Stimulated activated CD8-positive, alpha-beta memory T cell treated with anti-CD3 and anti-CD28 coated beads, Interleukin-4, amount 100 ng/mL, for 1 hour (primary cell): Measurements from ENCODE around the gene CNOT6L.
"Not testable (repeated sequence)": the region's sequence is repeated elsewhere in the genome, so short reads cannot be mapped to it uniquely, and the experiment has no call there.

ENCODE experiments used
- DNase-seq, 2 donors: peaks; one replicate each; pipeline ENCODE4 v3.0.0-alpha.2; 2020; ENCODE audit warnings: low read depth in 2 of 2, low spot score in 1 of 2

Gene CNOT6L

DNA sequence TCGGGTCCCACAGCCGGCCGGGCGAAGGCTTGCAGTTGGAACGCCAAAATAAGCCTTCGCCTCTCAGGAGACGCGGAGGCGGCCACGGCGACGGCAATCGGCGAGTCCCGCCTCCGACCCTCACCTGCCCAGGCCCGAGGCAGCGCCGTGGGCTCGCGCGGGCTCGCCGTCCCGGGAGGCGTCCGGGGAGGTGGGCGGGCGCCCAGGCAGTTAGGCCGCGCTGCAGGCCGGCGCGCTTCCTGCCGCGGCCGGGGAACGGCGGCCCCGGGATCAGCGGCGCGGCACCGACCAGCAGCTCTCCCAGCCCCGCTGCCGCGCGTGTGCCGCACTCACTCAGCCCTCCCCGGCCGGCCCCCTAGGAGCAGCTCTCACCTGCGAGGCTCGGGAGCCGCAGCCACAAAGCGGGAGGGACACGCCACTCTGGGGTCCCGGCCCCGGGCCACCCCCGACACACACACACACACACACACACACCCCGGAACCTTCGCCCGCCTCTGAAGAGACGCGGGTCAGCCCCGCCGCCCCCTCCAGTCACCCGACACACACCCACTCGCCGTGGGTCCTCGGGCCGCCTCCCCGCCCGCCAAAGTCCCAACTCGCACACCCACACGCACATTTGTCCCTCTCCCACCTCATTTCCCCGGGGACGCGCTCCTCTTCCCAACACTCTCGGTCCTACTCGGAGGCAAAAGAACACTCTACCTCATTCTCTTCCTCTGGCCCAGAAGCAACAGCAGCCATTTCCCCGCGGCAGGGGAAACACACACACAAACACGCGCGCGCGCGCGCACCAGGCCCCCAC is at the start of gene CNOT6L:
Gene CNOT6L, minus strand, starts transcription at position 767 of the 802 bp plus-strand sequence. Its CDS starts 60 bp downstream, at position 707.
- DNase-seq: peak; percentile 56 to 76

GRCh38 chr4:77865259-77865658 is 46.1 kb upstream of the CNOT6L start:
- no peak for DNase-seq

DNA sequence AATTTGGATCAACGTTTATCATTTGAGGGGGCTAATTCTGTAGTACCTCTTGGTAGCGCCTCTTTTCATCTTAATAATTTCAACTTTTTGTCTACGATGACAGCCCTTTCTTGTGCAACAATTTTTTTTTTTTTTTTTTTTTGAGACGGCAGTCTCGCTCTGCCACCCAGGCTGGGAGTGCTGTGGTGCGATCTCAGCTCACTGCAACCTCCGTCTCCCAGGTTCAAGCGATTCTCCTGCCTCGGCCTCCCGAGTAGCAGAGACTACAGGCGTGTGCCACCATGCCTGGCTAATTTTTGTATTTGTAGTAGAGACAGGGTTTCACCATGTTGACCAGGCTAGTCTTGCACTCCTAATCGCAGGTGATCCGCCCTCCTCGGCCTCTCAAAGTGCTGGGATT is 44.2 kb upstream of the CNOT6L start:
- not testable (repeated sequence) for DNase-seq

DNA sequence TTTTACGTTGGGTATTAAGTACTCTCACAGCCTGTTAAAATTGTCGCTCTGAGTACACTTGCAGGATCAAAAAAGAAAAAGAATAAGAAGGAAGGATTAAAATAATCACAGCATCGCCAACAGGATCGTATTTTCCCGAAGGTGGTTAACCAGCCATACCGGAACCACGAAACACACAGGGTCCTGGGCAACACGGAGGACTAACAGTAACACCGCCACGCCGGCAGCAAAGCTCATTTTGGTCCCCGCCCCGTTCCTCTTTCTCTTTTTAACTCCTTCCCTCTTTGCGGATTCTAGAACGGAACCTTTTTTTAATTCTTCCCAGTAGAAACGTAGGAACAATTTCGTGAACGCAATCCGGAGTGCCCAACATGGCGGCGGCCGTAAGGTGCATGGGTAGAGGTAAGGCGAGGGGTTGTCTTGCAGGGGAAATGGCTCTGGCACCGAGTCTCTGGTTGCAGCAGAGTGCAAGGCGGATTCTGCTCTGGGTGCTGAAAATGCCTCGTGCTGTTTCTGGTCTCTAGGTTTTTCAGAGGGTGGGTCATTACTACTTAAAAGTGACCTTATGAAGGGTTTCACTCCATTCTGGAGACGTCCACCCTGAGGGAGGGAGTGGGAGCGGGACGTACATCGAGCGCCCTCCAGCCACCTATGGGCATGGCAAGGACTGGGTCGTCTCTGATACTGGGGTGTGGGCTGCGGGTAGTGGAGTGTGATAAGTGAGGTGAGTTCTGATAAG is 43.5 kb upstream of the CNOT6L start, which contains the start of gene MRPL1:
Gene MRPL1, plus strand, starts transcription at position 353 of the 739 bp plus-strand sequence. Its CDS starts 19 bp downstream, at position 372.
- peak; percentile 74 to 78 for DNase-seq

- no peak for DNase-seq
These were observed 42.3 kb upstream of the CNOT6L start for GRCh38 chr4:77861495-77861894.

DNA sequence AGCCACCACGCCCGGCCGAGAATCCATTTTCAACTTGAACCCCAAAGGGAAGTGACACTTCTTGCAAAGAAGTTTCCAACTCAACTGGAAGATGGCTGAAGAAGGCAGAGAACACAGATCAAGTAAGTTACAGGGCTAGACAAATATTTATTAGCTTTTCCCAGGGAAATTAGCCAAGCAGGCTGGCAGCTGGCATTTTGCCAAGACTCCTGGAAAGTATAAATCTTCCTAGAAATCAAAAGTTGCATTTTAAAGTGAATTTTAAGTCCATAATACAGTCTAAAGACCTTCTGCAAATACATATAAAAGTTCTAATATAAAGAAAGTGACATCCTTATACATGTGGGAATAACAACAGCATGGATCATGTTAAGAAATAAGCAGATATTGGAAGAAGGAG is 40.1 kb upstream of the CNOT6L start:
- no peak for DNase-seq

- DNase-seq: no peak
These were observed 37.0 kb upstream of the CNOT6L start for GRCh38 chr4:77856152-77856551.

- no peak for DNase-seq
These were observed 35.4 kb upstream of the CNOT6L start for GRCh38 chr4:77854431-77855111.

GRCh38 chr4:77852892-77853495 is 33.8 kb upstream of the CNOT6L start:
- DNase-seq: peak in 1 of 2 donors; percentile 34

DNA sequence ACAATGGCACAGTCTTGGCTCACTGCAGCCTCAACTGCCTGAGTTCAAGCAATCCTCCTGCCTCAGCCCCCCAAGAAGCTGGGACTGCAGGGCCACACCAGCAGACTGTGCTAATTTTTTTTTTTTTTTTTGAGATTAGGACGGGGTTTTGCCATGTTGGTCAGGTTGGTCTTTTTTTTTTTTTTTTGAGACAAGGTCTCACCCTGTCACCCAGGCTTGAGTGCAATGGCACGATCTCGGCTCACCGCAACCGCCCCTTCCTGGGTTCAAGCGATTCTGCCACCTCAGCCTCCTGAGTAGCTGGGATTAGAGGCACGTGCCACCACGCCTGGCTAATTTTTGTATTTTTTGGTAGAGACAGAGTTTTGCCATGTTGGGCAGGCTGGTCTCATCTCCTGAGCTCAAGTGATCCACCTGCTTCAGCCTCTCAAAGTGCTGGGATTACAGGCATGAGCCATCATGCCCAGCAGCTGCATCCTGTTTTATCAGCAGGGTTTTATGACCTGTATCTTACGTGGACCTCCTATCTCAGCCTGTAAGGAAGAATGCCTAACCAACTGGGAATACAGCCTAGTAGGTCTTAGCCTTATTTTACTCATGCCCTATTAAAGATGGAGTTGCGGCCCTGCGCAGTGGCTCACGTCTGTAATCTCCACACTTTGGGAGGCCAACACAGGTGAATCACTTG is 30.3 kb upstream of the CNOT6L start:
- no peak for DNase-seq

GRCh38 chr4:77848508-77848907 is 29.3 kb upstream of the CNOT6L start:
- no peak for DNase-seq

- no peak for DNase-seq
These were observed 26.8 kb upstream of the CNOT6L start for GRCh38 chr4:77845929-77846328.

- no peak for DNase-seq
These were observed 26.2 kb upstream of the CNOT6L start for GRCh38 chr4:77845400-77845799.

GRCh38 chr4:77844363-77844762 is 25.2 kb upstream of the CNOT6L start:
- DNase-seq: no peak

DNA sequence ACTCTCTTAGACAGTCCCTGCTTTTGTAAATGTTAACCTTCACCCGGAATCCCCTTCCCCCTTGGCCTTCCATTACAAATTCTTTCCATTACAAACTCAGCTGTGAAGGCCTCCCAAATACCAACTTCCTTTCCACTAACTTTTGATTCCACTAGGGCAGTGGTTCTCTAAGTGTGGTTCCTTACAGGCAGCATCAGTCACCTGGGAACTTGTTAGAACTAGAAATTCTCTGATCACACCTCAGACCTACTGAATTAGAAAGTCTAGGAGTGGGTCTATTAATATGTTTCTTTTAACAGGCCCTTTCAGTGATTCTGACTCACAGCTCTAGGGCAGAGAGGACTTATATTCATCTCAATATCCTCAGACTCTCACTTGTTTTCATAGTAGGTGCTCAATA is 24.5 kb upstream of the CNOT6L start:
- no peak for DNase-seq

GRCh38 chr4:77834403-77834802 is 15.2 kb upstream of the CNOT6L start:
- no peak for DNase-seq

GRCh38 chr4:77833126-77833724 is 14.1 kb upstream of the CNOT6L start:
- DNase-seq: no peak

DNA sequence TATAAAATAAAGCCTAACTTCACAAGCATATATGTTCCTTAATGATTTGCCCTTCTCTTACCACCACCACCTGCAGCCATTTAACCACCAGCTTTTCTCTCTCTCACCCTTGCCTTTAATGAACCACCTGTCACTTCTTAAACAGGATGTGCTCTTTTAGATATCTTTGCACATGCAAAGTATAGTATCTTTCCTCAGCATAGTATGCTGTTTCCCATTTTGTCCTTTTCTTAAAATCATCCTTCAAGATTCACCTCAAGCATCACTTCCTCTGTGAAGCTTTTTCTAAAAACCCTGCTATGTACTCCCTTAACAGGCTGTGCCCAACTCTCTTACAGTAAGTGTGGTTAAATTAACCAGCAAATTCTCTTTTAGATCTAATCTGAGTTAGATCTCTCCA is 8.2 kb upstream of the CNOT6L start:
- DNase-seq: no peak

GRCh38 chr4:77826275-77826674 is 7.1 kb upstream of the CNOT6L start:
- no peak for DNase-seq

- DNase-seq: no peak
These were observed 2.6 kb upstream of the CNOT6L start for GRCh38 chr4:77821775-77822174.
